Measurements from ENCODE around the gene ISM1. TPM values are rescaled to one million over a fixed set of nuclear protein-coding genes. Genes with fewer than 3 reads are reported as not detected.

Gene ISM1
- total RNA-seq, 2 donors from 2014 or later: 0.24 to 1.1 TPM

DNA sequence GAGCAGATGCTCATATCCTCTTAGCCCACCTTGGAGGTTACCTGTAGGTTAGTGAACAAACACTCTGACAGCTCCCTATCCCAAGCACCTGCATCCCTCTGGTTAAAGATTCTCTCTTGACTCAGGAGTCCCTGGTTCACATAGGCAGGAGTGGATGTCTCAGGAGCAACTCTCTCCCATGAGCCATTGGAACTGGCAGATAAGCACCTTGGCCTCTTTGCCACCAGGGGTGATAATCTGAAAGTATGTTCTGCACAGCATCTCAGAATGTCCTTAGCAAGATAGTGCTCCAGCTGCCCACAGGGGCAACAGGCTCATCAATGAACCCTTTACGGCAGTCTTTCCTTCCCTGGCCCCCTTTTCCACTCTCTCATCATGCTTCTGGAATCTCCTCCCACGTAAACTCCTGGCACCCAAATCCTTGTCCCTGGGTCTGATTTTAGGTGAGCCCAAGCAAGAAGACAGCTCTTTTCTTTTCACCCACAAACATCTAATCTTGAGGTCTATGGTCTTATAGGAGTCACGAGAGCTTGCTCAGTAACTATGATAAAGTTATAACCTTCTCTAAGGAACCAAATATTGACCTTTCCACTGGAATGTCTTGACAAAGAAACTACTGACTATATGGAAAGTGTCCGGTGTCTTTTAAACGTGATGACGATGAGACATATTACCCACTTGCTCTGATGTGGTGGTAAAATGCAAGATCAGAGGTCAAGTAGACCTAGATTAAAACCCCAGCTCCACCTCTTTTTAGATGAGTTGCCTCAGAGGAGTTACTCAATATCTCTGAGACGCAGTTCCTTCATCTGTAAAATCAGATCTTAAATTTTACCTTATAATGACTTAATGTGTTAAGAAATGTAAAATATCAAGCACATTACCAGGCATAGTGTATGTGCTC lies 39.8 kb upstream of the ISM1 start:
- H3K9me3 Mint-ChIP-seq: no peaks in the 10 kb centered on the region
- Histone ChIP-seq H3K27ac (ENCODE audit: low read depth, low read length) (no peak overlapping the region), H3K4me1 (ENCODE audit: control insufficient read depth, insufficient read depth, low read length) (no peaks in the 10 kb centered on the region), H3K27me3 (ENCODE audit: control insufficient read depth, insufficient read depth, low read length, poor library complexity, severe bottlenecking) (no peaks in the 10 kb centered on the region), H3K9ac (ENCODE audit: extremely low read depth, low read length, poor library complexity, severe bottlenecking) (no peak overlapping the region), H3K9me3 (ENCODE audit: control insufficient read depth, low read length) (no peaks in the 10 kb centered on the region), H3K4me3 (ENCODE audit: low read length) (no peak overlapping the region), H3K36me3 (ENCODE audit: control insufficient read depth, insufficient read depth, low read length) (no peaks in the 10 kb centered on the region)
- H3K4me1 Mint-ChIP-seq: peaks cover 4% of the 10 kb centered on the region
- H3K36me3 Mint-ChIP-seq (ENCODE audit: low read depth): no peaks in the 10 kb centered on the region
- H3K27ac Mint-ChIP-seq: no peak overlapping the region
- DNase-seq: no peak
- H3K4me3 Mint-ChIP-seq: no peak overlapping the region
- TF ChIP-seq, protein P1, sequence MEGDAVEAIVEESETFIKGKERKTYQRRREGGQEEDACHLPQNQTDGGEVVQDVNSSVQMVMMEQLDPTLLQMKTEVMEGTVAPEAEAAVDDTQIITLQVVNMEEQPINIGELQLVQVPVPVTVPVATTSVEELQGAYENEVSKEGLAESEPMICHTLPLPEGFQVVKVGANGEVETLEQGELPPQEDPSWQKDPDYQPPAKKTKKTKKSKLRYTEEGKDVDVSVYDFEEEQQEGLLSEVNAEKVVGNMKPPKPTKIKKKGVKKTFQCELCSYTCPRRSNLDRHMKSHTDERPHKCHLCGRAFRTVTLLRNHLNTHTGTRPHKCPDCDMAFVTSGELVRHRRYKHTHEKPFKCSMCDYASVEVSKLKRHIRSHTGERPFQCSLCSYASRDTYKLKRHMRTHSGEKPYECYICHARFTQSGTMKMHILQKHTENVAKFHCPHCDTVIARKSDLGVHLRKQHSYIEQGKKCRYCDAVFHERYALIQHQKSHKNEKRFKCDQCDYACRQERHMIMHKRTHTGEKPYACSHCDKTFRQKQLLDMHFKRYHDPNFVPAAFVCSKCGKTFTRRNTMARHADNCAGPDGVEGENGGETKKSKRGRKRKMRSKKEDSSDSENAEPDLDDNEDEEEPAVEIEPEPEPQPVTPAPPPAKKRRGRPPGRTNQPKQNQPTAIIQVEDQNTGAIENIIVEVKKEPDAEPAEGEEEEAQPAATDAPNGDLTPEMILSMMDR (conservative IDR thresholded peaks at IDR 0.05): peak; percentile 20
- peaks cover 2% of the 10 kb centered on the region for H3K27me3 Mint-ChIP-seq (ENCODE audit: insufficient read depth)
- WGBS, 2 experiments (ENCODE audit: insufficient coverage in 1 of 2, insufficient read length in 1 of 2): 80 to 94% methylated on average over 1 to 7 of the region's 7 CpGs

GRCh38 chr20:13183005-13183404 lies 38.1 kb upstream of the ISM1 start:
- no peaks in the 10 kb centered on the region for H3K4me1 ChIP-seq (ENCODE audit: control insufficient read depth, insufficient read depth, low read length)
- H3K4me1 Mint-ChIP-seq: peaks cover 6% of the 10 kb centered on the region
- no peak overlapping the region for H3K27ac ChIP-seq (ENCODE audit: low read depth, low read length)
- H3K27me3 ChIP-seq (ENCODE audit: control insufficient read depth, insufficient read depth, low read length, poor library complexity, severe bottlenecking): no peaks in the 10 kb centered on the region
- no peaks in the 10 kb centered on the region for H3K9me3 ChIP-seq (ENCODE audit: control insufficient read depth, low read length)
- no peaks in the 10 kb centered on the region for H3K36me3 Mint-ChIP-seq (ENCODE audit: low read depth)
- H3K27me3 Mint-ChIP-seq (ENCODE audit: insufficient read depth): no peaks in the 10 kb centered on the region
- no peak overlapping the region for H3K4me3 Mint-ChIP-seq
- no peaks in the 10 kb centered on the region for H3K9me3 Mint-ChIP-seq
- no peak overlapping the region for H3K9ac ChIP-seq (ENCODE audit: extremely low read depth, low read length, poor library complexity, severe bottlenecking)
- 86% methylated on average over 1 of the region's 1 CpG; no CpG with 5 or more reads in 1 of the 2 experiments for WGBS, 2 experiments (ENCODE audit: insufficient coverage in 1 of 2, insufficient read length in 1 of 2)
- H3K27ac Mint-ChIP-seq: no peak overlapping the region
- no peaks in the 10 kb centered on the region for H3K36me3 ChIP-seq (ENCODE audit: control insufficient read depth, insufficient read depth, low read length)
- DNase-seq: no peak
- H3K4me3 ChIP-seq (ENCODE audit: low read length): no peak overlapping the region
- TF ChIP-seq, protein P1 (conservative IDR thresholded peaks at IDR 0.05): no peak

GRCh38 chr20:13186043-13186774 lies 34.9 kb upstream of the ISM1 start:
- H3K4me3 ChIP-seq (ENCODE audit: low read length): no peak overlapping the region
- no peaks in the 10 kb centered on the region for H3K4me1 ChIP-seq (ENCODE audit: control insufficient read depth, insufficient read depth, low read length)
- H3K36me3 ChIP-seq (ENCODE audit: control insufficient read depth, insufficient read depth, low read length): no peaks in the 10 kb centered on the region
- H3K27ac ChIP-seq (ENCODE audit: low read depth, low read length): no peak overlapping the region
- no peaks in the 10 kb centered on the region for H3K27me3 Mint-ChIP-seq (ENCODE audit: insufficient read depth)
- H3K27ac Mint-ChIP-seq: no peak overlapping the region
- no peaks in the 10 kb centered on the region for H3K27me3 ChIP-seq (ENCODE audit: control insufficient read depth, insufficient read depth, low read length, poor library complexity, severe bottlenecking)
- H3K4me1 Mint-ChIP-seq: peaks cover 6% of the 10 kb centered on the region
- H3K9me3 Mint-ChIP-seq: no peaks in the 10 kb centered on the region
- H3K9me3 ChIP-seq (ENCODE audit: control insufficient read depth, low read length): no peaks in the 10 kb centered on the region
- 60 to 66% methylated on average over 1 to 3 of the region's 3 CpGs for WGBS, 2 experiments (ENCODE audit: insufficient coverage in 1 of 2, insufficient read length in 1 of 2)
- no peaks in the 10 kb centered on the region for H3K36me3 Mint-ChIP-seq (ENCODE audit: low read depth)
- no peak overlapping the region for H3K4me3 Mint-ChIP-seq
- H3K9ac ChIP-seq (ENCODE audit: extremely low read depth, low read length, poor library complexity, severe bottlenecking): no peak overlapping the region
- no peak for DNase-seq
- TF ChIP-seq, protein P1 (conservative IDR thresholded peaks at IDR 0.05): no peak
